NCI-H2196 (cell line): ENCODE measurements around the gene CACNA2D3.

Experiments used
- DNase-seq: peaks from one replicate; lab custom pipeline; 2025; ENCODE audit not compliant: unreplicated experiment; lab: John Stamatoyannopoulos, UW

The CACNA2D3 gene

GRCh38 chr3:54653456-54654195 lies 531.3 kb downstream of the CACNA2D3 start:
- no peak for DNase-seq

DNA sequence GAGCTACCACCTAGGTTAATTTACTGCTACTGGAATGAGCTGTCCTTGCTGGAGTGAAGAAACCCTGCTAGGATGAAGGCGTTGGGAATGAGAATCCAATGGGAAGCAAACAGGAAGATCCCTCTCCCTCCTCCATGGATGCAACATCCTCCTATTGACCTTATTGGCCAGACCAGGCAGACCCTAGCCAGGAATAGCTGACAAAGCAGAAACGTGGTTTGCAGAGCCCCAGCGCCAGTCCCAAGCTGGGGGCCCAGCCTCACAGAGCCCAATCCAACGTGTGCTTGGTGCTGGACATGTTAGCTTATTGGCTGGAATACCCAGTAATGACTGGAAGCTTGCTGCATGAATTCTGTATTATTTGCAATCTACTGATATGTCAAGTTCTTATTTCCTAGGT lies 532.4 kb downstream of the CACNA2D3 start:
- no peak for DNase-seq

GRCh38 chr3:54659347-54659746 lies 537.0 kb downstream of the CACNA2D3 start:
- no peak for DNase-seq

DNA sequence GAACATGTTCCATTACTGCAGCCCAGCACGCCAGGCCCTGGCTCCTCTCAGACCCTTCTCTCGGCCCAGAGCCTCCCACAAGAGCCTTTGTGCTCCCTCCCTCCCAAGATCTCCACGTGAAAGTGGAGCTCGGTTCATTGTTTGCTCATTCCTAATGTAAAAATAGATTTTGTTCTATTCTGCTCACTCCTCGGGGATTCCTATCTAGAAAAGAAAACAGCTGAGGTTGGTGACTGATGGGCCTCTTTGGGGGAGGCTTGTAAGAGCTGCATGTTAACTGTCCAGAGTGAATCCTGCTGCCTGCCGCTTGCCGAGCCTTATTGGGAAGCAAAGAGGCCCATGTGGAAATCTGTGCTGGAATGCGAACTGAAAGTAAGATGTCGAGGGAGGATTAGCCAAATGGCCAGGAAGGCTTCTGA lies 538.4 kb downstream of the CACNA2D3 start:
- no peak for DNase-seq

- DNase-seq = no peak
These were observed 538.8 kb downstream of the CACNA2D3 start for GRCh38 chr3:54661151-54661550.

DNA sequence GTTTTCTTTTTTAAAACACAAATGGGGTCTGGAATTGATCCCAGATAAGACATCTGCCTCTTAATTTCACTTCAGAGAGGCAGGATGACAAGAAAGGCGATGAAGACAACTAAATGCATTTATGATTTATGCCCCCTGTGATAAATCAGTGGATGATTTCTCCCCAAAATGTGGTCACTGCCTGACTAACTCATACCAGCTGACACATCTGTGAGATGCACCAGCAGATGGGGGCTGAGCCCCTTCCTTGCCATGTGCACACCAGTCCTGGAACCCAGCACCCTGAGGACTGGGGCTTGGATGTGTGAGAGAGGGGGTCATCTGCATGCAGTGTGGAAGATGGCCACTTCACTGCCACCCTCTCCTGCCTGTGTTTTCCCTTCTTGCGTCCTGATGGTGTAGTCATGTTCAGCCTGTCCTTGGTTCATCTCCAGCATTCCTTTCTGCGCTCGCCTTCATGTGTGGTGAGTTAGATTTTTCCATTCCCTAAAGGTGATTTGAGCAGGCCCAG lies 541.2 kb downstream of the CACNA2D3 start:
- no peak for DNase-seq

DNA sequence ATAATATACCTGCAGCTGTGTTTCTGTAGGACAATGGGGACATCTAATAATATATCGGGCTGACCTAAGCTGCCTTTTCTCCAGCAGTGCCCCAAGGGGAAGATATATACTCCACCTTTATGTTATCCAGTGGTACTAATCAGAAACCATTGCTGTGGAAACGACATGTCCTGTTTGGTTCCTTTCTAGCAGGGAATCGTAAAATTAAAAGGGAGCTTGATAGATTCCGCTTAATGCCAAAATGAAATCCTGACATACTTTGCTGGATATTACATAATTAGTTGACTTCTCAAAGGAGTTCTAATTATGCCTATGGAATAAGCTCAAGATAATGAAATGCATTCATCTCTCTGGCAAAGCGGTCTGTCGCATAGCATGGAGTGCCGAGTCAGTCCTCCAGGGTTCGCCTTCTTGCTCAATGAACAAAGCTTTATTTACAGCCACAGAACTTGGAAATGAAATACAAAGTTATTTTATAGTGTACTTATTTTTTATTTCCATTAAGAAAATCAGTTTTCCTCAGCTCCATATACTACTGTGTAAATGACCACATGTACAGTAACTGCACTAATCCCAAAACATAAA lies 542.8 kb downstream of the CACNA2D3 start:
- DNase-seq = no peak

DNA sequence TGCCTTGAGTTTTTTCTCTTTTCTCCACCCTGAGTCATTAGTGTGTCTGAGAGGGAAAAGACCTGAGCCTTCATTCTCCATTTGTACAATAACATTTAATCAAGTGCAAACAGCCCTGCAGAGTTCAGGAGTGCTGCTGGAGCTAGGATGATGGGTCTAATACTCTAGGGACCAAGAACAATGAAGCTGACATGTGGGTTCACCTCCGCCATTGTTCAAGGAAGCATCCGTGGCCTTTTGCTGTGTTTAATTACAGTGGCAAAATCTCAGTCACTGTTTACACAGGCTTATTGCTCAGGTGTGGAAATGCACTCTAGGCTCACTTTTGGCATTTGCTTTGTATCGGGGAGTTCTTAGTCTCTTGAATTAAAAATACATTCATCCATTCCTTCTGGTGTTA lies 545.9 kb downstream of the CACNA2D3 start:
- no peak for DNase-seq

GRCh38 chr3:54670201-54671000 lies 548.0 kb downstream of the CACNA2D3 start:
- DNase-seq = no peak

- no peak for DNase-seq
These were observed 549.2 kb downstream of the CACNA2D3 start for GRCh38 chr3:54671511-54671910.

DNA sequence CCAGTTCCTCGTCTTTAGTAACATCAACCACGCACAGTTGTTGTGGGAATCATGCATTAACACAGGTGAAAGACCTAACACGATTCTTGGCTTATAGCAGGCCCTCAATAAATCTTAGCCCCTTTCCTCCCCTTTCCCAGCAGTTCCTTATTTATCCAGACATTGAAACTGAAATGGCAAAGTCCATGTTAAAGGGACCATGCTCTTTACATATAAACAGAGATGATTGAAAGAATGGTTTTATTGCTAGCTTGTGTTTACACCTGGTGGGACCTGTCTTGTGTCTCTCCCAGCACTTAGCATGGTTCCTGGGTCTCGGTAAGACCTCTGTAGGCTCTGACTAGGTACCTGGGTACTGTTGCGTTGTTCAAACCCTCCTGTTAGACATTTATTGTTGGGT lies 553.7 kb downstream of the CACNA2D3 start:
- no peak for DNase-seq

DNA sequence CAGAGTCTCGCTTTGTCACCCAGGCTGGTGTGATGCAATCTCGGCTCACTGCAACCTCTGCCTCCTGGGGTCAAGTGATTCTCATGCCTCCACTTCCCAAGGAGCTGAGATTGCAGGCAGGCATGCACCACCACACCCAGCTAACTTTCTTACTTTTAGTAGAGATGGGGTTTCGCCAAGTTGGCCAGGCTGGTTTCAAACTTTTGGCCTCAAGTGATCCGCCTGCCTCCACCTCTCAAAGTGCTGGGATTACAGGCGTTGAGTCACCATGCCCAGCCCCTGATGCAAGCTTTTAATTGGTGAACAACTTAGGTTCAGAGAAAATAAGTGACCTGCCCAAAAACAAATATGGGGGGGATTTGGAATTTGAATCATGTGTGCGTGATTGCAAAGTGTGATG lies 559.4 kb downstream of the CACNA2D3 start:
- DNase-seq = no peak

GRCh38 chr3:54685213-54685612 lies 562.9 kb downstream of the CACNA2D3 start:
- DNase-seq = no peak

DNA sequence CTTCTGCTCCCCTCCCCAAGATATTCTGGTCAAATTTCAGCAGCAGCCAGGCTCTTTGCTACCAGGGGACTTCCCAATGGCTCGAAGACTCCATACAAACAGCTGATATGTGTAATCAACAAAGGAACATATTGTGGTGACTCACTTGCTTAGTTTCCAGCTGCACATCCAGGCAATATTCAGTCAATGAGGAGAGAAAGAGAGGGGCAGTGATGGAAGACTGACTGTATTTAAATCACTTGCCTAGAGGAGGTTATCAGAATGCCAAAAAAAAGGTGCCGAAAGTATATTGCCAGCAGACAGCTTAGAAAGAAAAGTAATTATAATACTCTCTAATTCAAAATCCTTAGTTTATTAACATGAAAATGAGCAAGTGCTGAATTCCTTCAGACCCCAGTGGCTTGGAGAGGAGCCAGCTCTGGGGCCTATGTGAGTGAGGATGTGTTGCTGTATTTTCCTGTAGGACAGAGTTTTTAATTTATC lies 569.0 kb downstream of the CACNA2D3 start:
- DNase-seq = no peak

GRCh38 chr3:54696313-54696712 lies 574.0 kb downstream of the CACNA2D3 start:
- no peak for DNase-seq

- DNase-seq = no peak
These were observed 575.7 kb downstream of the CACNA2D3 start for GRCh38 chr3:54698054-54698453.

GRCh38 chr3:54703923-54704322 lies 581.6 kb downstream of the CACNA2D3 start:
- no peak for DNase-seq

- DNase-seq = no peak
These were observed 583.4 kb downstream of the CACNA2D3 start for GRCh38 chr3:54705730-54706129.

GRCh38 chr3:54706738-54707137 lies 584.4 kb downstream of the CACNA2D3 start:
- DNase-seq = no peak

- no peak for DNase-seq
These were observed 587.4 kb downstream of the CACNA2D3 start for GRCh38 chr3:54709785-54710184.

DNA sequence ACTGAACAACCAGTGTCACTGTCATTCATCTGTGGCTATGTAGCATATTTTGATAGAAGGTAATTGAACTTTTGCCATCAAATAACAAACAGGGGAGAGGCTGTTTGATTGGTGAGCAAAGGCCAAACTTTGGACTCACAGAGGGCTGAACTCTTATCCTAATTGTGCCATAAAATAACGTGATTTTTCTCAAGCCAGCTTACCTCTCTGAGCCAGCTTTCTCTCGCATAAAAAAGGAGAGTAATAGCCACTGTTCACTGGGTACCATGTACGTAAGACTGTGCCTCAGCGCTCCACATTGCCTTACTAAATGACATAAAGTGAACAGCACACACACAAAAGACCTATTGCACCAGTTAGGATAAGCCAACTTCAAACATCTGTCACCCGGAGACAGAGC lies 588.6 kb downstream of the CACNA2D3 start:
- DNase-seq = no peak

DNA sequence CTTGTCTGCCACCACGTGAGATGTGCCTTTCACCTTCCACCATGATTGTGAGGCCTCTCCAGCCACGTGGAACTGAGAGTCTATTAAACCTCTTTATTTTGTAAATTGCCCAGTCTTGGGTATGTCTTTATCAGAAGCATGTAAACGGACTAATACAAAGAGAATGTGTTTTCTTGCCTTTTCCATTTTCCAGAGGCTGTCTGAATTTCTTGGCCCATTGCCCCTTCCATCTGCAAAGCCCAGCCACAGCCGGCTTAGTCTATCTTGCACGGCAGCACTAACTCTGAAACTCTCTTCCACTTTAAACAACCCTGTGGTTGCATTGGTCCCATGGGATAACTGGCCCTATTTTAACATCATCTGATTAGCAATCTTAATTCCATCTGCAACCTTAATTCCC lies 590.2 kb downstream of the CACNA2D3 start:
- DNase-seq = no peak
